Activated naive CD8-positive, alpha-beta T cell (primary cell): ENCODE results near the gene GATB.

Experiments
- H3K27ac Mint-ChIP-seq: one replicate; pipeline ENCODE4 v1.8.0; 2021; ENCODE audit warnings: mixed read lengths
- H3K27me3 Mint-ChIP-seq: one replicate; pipeline ENCODE4 v1.8.0; 2021; ENCODE audit warnings: mixed read lengths
- H3K36me3 Mint-ChIP-seq: one replicate; pipeline ENCODE4 v1.8.0; 2021; ENCODE audit warnings: mixed read lengths
- H3K4me1 Mint-ChIP-seq: one replicate; pipeline ENCODE4 v1.8.0; 2021; ENCODE audit warnings: low read depth, mixed read lengths
- H3K4me3 Mint-ChIP-seq: one replicate; pipeline ENCODE4 v1.8.0; 2021; ENCODE audit warnings: mild to moderate bottlenecking, mixed read lengths
- H3K9me3 Mint-ChIP-seq: one replicate; pipeline ENCODE4 v1.8.0; 2021; ENCODE audit warnings: low read depth, mixed read lengths

Gene GATB

DNA sequence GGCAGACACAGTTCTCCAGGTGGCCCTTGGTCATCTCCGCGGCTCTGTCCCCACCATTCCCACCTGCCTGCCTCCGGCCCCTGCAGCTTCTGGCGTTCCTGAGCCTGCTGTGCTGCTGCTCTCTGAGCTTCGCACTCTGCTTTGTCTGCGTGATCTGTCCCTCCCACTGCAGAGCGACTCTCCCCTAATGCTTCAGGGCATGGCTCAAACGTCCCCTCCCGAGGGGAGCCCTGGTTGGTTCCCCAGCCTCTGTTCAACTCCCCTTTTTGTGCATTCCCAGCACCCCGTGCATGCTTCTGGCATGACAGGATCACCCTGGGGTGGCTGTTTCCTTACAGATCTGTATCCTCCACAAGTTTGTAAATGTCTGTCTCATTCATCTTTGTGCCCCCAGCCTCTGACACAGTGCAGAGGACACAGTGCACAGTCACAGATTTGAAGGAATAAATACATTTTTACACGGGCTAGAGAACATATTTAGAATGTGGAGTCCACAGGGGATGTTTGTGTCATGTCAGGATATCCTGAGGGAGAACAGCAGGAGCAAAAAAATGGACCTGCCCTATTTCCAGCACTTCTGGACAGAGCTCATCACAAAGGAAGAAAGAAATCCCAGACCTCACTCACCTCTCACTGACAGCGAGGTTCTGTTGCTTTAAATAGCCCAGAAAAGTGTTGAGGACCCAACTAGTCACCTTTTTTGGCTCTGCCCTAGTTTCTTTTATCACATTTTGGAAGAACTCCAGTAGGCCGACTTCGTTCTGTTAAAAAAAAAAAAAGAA lies 72.6 kb downstream of the GATB start:
- no peaks in the 10 kb centered on the region for H3K27me3 Mint-ChIP-seq
- no peaks in the 10 kb centered on the region for H3K9me3 Mint-ChIP-seq
- no peak overlapping the region for H3K4me3 Mint-ChIP-seq
- H3K27ac Mint-ChIP-seq, result no peak overlapping the region
- peaks cover 15% of the 10 kb centered on the region for H3K36me3 Mint-ChIP-seq
- H3K4me1 Mint-ChIP-seq, result no peaks in the 10 kb centered on the region

DNA sequence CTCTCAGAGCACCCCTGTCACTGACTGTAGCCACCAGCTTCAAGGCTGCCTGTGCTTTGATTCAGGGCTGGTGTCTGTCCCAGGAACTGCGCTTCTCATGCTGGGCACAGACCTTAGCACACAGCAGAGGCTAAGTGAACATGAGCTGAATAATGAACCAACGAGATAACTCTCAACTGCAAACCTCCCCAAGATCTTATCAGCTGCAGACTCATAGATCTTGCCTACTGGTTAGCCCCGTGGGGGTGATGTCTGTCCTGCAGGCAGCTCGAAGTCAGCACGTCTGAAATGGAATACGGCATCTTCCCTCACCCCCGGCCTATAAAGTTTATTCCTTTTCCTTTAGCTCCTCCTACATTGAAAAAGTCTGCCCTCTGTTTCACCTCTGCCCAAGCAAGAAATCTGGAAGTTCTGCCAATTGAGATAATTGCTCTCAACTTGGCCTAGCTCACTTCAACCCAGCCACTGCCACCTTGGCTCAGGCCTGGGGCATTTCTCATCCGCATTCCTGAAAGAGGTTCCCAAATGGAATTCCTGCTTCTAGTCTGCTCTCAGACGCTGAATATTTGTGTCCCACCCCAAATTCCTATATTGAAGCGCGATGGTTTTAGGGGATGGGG lies 73.7 kb downstream of the GATB start:
- peaks cover 19% of the 10 kb centered on the region for H3K36me3 Mint-ChIP-seq
- no peaks in the 10 kb centered on the region for H3K9me3 Mint-ChIP-seq
- H3K4me1 Mint-ChIP-seq, result no peaks in the 10 kb centered on the region
- no peak overlapping the region for H3K4me3 Mint-ChIP-seq
- no peaks in the 10 kb centered on the region for H3K27me3 Mint-ChIP-seq
- H3K27ac Mint-ChIP-seq, result no peak overlapping the region

DNA sequence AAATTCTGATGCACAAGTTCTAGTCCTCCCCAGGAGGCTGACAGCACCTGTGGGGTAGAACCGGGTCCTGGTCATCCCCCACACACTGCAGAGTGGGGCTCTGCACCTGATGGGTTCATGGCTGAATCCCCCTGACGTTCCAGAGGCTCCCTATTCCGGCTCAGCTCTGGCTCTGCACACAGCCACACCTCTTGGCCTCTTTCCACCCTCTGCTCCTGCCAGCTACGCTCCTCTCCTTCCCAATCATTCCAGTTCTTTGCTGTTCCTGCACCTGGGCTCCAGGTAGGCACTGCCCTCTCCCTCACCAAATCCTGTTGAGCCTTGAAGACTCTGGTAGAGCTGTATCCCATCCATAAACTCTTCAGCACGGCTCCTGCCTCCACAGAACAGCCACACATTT lies 75.5 kb downstream of the GATB start:
- no peak overlapping the region for H3K27ac Mint-ChIP-seq
- no peaks in the 10 kb centered on the region for H3K4me1 Mint-ChIP-seq
- no peaks in the 10 kb centered on the region for H3K9me3 Mint-ChIP-seq
- H3K27me3 Mint-ChIP-seq, result no peaks in the 10 kb centered on the region
- no peak overlapping the region for H3K4me3 Mint-ChIP-seq
- peaks cover 19% of the 10 kb centered on the region for H3K36me3 Mint-ChIP-seq

- H3K4me1 Mint-ChIP-seq, result no peaks in the 10 kb centered on the region
- no peaks in the 10 kb centered on the region for H3K27me3 Mint-ChIP-seq
- no peak overlapping the region for H3K27ac Mint-ChIP-seq
- H3K4me3 Mint-ChIP-seq, result no peak overlapping the region
- peaks cover 9% of the 10 kb centered on the region for H3K36me3 Mint-ChIP-seq
- no peaks in the 10 kb centered on the region for H3K9me3 Mint-ChIP-seq
Measured at GRCh38 chr4:151681085-151681484, 79.7 kb downstream of the GATB start.

DNA sequence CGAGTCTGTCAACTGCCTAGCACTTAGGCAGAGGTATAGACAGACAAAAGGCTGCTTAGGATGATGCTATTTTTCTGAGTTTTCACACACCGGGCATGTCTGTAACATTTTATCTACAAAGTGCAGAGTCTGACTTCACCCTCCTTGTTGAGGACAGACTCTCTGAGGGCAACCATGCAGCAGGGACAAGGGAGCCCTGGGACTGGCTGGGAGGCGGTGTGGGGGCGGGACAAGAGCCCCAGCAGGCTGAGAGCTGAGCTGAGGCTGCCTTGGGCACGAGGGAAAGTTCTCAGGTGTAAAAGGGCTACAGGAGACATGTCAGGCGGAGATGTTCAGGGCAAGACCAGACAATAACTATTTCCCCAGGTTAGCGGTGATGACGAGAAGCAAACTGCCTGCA lies 81.6 kb downstream of the GATB start:
- H3K27ac Mint-ChIP-seq, result no peak overlapping the region
- H3K4me3 Mint-ChIP-seq, result no peak overlapping the region
- no peaks in the 10 kb centered on the region for H3K4me1 Mint-ChIP-seq
- H3K36me3 Mint-ChIP-seq, result peaks cover 11% of the 10 kb centered on the region
- H3K9me3 Mint-ChIP-seq, result no peaks in the 10 kb centered on the region
- H3K27me3 Mint-ChIP-seq, result no peaks in the 10 kb centered on the region

- no peaks in the 10 kb centered on the region for H3K9me3 Mint-ChIP-seq
- H3K27ac Mint-ChIP-seq, result no peak overlapping the region
- no peaks in the 10 kb centered on the region for H3K4me1 Mint-ChIP-seq
- no peaks in the 10 kb centered on the region for H3K27me3 Mint-ChIP-seq
- H3K36me3 Mint-ChIP-seq, result peaks cover 11% of the 10 kb centered on the region
- no peak overlapping the region for H3K4me3 Mint-ChIP-seq
Measured at GRCh38 chr4:151678048-151678872, 82.5 kb downstream of the GATB start.

DNA sequence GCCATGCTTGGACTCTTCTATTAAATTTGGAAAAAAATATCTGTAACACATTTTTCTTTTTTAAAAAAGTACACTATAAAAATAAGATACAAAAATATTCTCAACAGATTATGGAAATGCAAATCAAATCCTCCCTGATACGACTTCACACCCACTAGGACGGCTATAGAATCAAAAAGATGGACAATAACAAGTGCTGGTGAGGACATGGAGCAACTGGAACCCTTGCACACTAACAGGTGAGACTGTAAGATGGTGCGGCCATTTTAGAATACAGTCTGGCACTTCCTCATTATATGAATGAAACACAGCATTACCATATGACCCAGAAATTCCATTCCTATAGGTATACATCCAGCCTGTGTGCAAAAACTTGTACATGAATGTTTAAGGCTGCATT lies 83.6 kb downstream of the GATB start:
- H3K4me3 Mint-ChIP-seq, result no peak overlapping the region
- H3K36me3 Mint-ChIP-seq, result peaks cover 6% of the 10 kb centered on the region
- H3K27ac Mint-ChIP-seq, result no peak overlapping the region
- no peaks in the 10 kb centered on the region for H3K27me3 Mint-ChIP-seq
- no peaks in the 10 kb centered on the region for H3K4me1 Mint-ChIP-seq
- no peaks in the 10 kb centered on the region for H3K9me3 Mint-ChIP-seq

DNA sequence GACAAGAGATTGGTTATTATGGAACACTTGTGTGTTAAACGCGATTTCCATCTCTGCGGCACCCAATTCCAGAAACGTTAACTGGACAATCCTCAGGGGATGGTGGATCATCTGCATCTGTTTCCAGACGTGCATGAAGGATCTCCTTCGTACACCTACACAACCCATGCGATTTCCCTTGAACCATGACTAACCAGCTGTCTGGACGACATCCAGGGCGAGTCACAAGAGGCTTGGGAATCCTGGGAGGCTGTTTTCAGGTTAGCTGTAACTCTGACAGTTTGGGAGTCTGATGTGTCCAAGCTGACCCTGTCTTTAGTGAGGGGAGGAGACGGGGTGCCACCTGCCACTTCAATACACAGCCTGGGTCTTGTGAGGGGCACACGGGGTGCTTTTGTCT lies 84.5 kb downstream of the GATB start:
- H3K9me3 Mint-ChIP-seq, result no peaks in the 10 kb centered on the region
- peaks cover 6% of the 10 kb centered on the region for H3K36me3 Mint-ChIP-seq
- H3K27me3 Mint-ChIP-seq, result no peaks in the 10 kb centered on the region
- no peak overlapping the region for H3K4me3 Mint-ChIP-seq
- H3K4me1 Mint-ChIP-seq, result no peaks in the 10 kb centered on the region
- H3K27ac Mint-ChIP-seq, result no peak overlapping the region

GRCh38 chr4:151675411-151675971 lies 85.3 kb downstream of the GATB start:
- Mint-ChIP-seq H3K27me3 (no peaks in the 10 kb centered on the region), H3K9me3 (no peaks in the 10 kb centered on the region), H3K36me3 (peaks cover 6% of the 10 kb centered on the region), H3K27ac (no peak overlapping the region), H3K4me1 (no peaks in the 10 kb centered on the region), H3K4me3 (no peak overlapping the region)

GRCh38 chr4:151674804-151675391 lies 85.9 kb downstream of the GATB start:
- Mint-ChIP-seq H3K4me1 (no peaks in the 10 kb centered on the region), H3K36me3 (peaks cover 6% of the 10 kb centered on the region), H3K27ac (no peak overlapping the region), H3K27me3 (no peaks in the 10 kb centered on the region), H3K4me3 (no peak overlapping the region), H3K9me3 (no peaks in the 10 kb centered on the region)

DNA sequence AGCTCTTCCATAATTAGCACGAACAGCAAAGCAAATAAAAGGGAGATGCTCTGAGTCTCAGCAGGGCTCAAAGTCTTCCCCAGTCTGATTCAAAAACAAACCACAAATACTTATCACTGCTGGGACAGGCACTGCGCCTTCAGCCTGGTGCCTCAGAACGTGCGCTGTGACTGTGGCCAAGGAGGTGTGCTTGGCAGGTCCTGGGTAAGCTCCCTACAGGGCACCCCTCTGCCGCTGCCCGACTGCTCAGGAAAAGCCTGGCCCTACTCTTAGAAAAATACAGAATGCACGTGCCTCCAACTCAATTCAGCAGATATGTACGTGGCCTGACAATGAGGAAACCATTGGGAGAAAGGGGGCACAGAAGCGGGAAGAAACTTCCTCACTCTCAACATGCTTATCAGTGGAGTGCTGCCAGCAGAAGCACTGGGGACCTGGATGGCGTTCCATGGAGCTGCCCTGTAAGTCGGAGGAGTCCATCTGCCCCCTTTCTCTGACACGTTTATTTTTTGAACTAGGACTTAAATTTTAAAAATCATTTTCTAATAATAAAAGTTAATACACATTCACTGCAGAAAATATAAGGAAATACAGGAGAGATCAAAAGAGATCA lies 86.8 kb downstream of the GATB start:
- Mint-ChIP-seq H3K4me1 (no peaks in the 10 kb centered on the region), H3K9me3 (no peaks in the 10 kb centered on the region), H3K36me3 (peaks cover 6% of the 10 kb centered on the region), H3K4me3 (no peak overlapping the region), H3K27ac (peak overlapping the region; percentile 22), H3K27me3 (no peaks in the 10 kb centered on the region)

- Mint-ChIP-seq H3K4me1 (no peaks in the 10 kb centered on the region), H3K27ac (no peak overlapping the region), H3K9me3 (no peaks in the 10 kb centered on the region), H3K27me3 (no peaks in the 10 kb centered on the region), H3K4me3 (no peak overlapping the region), H3K36me3 (peaks cover 2% of the 10 kb centered on the region)
Measured at GRCh38 chr4:151672996-151673395, 87.8 kb downstream of the GATB start.

DNA sequence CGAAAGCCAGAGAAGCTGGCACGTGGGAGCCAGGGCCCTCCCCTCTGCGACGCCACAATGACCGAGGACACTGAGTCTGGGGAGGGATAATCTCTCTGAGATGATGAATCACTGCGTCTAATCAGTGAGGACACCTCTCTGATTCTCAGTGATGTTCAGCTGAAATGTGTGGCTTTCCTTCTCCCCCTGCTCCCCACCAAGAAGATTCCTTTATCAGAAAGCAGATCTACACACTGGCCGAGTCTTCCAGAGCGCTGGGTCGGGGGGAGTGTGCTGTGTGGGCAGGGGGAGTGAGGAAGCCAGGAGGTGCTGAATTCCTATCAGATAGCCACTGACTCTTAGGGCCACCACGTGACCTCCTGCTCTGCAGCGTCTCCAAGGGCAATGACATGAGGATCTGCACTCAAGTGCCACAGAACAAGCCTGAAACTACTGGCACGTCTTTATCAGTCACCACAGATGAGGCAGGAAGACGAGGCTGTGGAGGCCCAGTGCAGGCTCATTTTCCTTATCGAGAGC lies 89.2 kb downstream of the GATB start:
- Mint-ChIP-seq H3K36me3 (peaks cover 4% of the 10 kb centered on the region), H3K27me3 (no peaks in the 10 kb centered on the region), H3K27ac (no peak overlapping the region), H3K4me3 (no peak overlapping the region), H3K9me3 (no peaks in the 10 kb centered on the region), H3K4me1 (peaks cover 5% of the 10 kb centered on the region)

GRCh38 chr4:151670843-151671242 lies 90.0 kb downstream of the GATB start:
- Mint-ChIP-seq H3K27me3 (no peaks in the 10 kb centered on the region), H3K9me3 (no peaks in the 10 kb centered on the region), H3K4me3 (no peak overlapping the region), H3K27ac (no peak overlapping the region), H3K4me1 (peaks cover 5% of the 10 kb centered on the region), H3K36me3 (peaks cover 7% of the 10 kb centered on the region)
